ENCODE data around the gene PHKG1.
"Not testable (repeated sequence)": the region's sequence is repeated elsewhere in the genome, so short reads cannot be mapped to it uniquely, and the experiment has no call there.

PHKG1 gene

GRCh38 chr7:56062382-56062781, 30.4 kb downstream of the PHKG1 start:
- no peak for TF ChIP-seq CTCF (conservative IDR thresholded peaks at IDR 0.05; ENCODE audit: low read length)
- no peak overlapping the region for H3K4me3 ChIP-seq (ENCODE audit: low read length)
- peak; percentile 20 for DNase-seq (ENCODE audit: low read depth)

GRCh38 chr7:56053993-56054392, 38.8 kb downstream of the PHKG1 start:
- DNase-seq (ENCODE audit: low read depth): no peak
- TF ChIP-seq CTCF (conservative IDR thresholded peaks at IDR 0.05; ENCODE audit: low read length): no peak
- H3K4me3 ChIP-seq (ENCODE audit: low read length): no peak overlapping the region

GRCh38 chr7:56053379-56053778, 39.4 kb downstream of the PHKG1 start:
- no peak overlapping the region for H3K4me3 ChIP-seq (ENCODE audit: low read length)
- no peak for TF ChIP-seq CTCF (conservative IDR thresholded peaks at IDR 0.05; ENCODE audit: low read length)
- no peak for DNase-seq (ENCODE audit: low read depth)

- TF ChIP-seq CTCF (conservative IDR thresholded peaks at IDR 0.05; ENCODE audit: low read length): no peak
- DNase-seq (ENCODE audit: low read depth): peak; percentile 98
- H3K4me3 ChIP-seq (ENCODE audit: low read length): peak within 1 kb of the TSS; percentile 95
Measured at GRCh38 chr7:56051339-56052191, 41.2 kb downstream of the PHKG1 start, which contains the start of the genes CCT6A and PSPH. Gene CCT6A (plus strand): TSS chr7:56051765. CDS start chr7:56051849, 84 bp downstream. Gene PSPH (minus strand): TSS chr7:56051444. CDS start chr7:56021212, 30,232 bp downstream.

GRCh38 chr7:56051053-56051338, 41.8 kb downstream of the PHKG1 start:
- no peak for DNase-seq (ENCODE audit: low read depth)

GRCh38 chr7:56048763-56049162, 44.0 kb downstream of the PHKG1 start:
- DNase-seq (ENCODE audit: low read depth); H3K4me3 ChIP-seq (ENCODE audit: low read length): not testable (repeated sequence)

More at GRCh38 chr7:56051053-56051338, 41.8 kb downstream of the PHKG1 start:
- TF ChIP-seq CTCF (conservative IDR thresholded peaks at IDR 0.05; ENCODE audit: low read length): no peak
- H3K4me3 ChIP-seq (ENCODE audit: low read length): peak overlapping the region; percentile 95

- TF ChIP-seq CTCF (conservative IDR thresholded peaks at IDR 0.05; ENCODE audit: low read length): no peak
- DNase-seq (ENCODE audit: low read depth): no peak
- H3K4me3 ChIP-seq (ENCODE audit: low read length): no peak overlapping the region
Measured at GRCh38 chr7:56048245-56048644, 44.5 kb downstream of the PHKG1 start.

- not testable (repeated sequence) for H3K4me3 ChIP-seq (ENCODE audit: low read length); DNase-seq (ENCODE audit: low read depth)
Measured at GRCh38 chr7:56047446-56048116, 45.2 kb downstream of the PHKG1 start.

Measured in AG10803 (cell line).